Measurements from ENCODE around the gene KPNA4. TPM values are rescaled to one million over a fixed set of nuclear protein-coding genes. Genes with fewer than 3 reads are reported as not detected.

KPNA4 gene
- total RNA-seq, 4 donors from 2014 or later: 13.8 to 29.7 (median 22.7) TPM

- no peak for DNase-seq
- H3K36me3 ChIP-seq: no peaks in the 10 kb centered on the region
- intact Hi-C loops (cut with DNase I; ENCODE audit: low total_unique reads): loop anchor here (10.0 kb wide), 1 partner anchor 1900 kb away; the partner anchor contains the start of gene GFM1
- in situ Hi-C loops (cut with MboI; ENCODE audit: low pct_ligation_motif_present in 1 of 4, low pct_unique_long_range_greater_than_20kb in 1 of 4, low sequenced_read_pairs in 3 of 4): loop anchor here in 1 of 4 donors (25.0 kb wide), 1 partner anchor 692 kb away; no protein-coding TSS in a partner anchor
- WGBS, 2 donors (ENCODE audit: low coverage in 1 of 2): 71 to 85% methylated on average over 2 of the region's 2 CpGs
- H3K27me3 ChIP-seq: no peaks in the 10 kb centered on the region
- TF ChIP-seq POLR2A (IDR thresholded peaks at IDR 0.05) (no peak), POLR2AphosphoS5 (IDR thresholded peaks at IDR 0.05) (no peak), CTCF (IDR thresholded peaks at IDR 0.05) (no peak), EP300 (IDR thresholded peaks at IDR 0.05; ENCODE audit: low read depth) (no peak)
- H3K4me1 ChIP-seq: peaks cover 0 to 18% (median 2%) of the 10 kb centered on the region in 4 donors
- H3K4me3 ChIP-seq: no peak overlapping the region
- H3K9me3 ChIP-seq: no peaks in the 10 kb centered on the region
- no peak overlapping the region for H3K27ac ChIP-seq
These were observed 20.4 kb downstream of the KPNA4 start for GRCh38 chr3:160544844-160545503.

DNA sequence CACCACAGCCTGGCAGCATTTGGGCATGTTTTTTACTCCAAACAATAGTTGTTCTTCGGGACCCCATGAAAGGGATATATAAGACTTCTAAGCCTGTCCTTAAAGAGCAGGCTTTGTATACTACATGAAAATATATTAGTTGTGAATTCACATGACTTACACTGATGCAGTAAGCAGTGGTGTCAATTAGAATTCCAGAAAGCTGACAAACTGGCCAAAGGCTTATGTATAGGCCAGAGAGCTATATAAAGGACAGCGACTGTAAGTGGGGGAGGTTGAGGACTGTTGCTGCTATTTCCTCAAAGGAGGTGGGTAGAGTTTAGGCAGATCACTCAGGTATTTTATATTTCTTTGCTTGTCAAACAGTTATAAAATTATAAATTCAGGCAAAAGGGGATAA, 24.8 kb downstream of the KPNA4 start:
- Histone ChIP-seq H3K27ac (no peak overlapping the region), H3K27me3 (no peaks in the 10 kb centered on the region), H3K9me3 (no peaks in the 10 kb centered on the region), H3K4me1 (peaks cover 0 to 14% (median 2%) of the 10 kb centered on the region in 4 donors), H3K36me3 (no peaks in the 10 kb centered on the region), H3K4me3 (no peak overlapping the region)
- intact Hi-C loops (cut with DNase I; ENCODE audit: low total_unique reads): loop anchor here (10.0 kb wide), 1 partner anchor 1896 kb away; the partner anchor contains the start of gene GFM1
- no peak for TF ChIP-seq POLR2A (IDR thresholded peaks at IDR 0.05)
- no peak for TF ChIP-seq EP300 (IDR thresholded peaks at IDR 0.05; ENCODE audit: low read depth)
- 100% methylated on average over 1 to 2 of the region's 2 CpGs for WGBS, 2 donors (ENCODE audit: low coverage in 1 of 2)
- no peak for DNase-seq
- in situ Hi-C loops (cut with MboI; ENCODE audit: low pct_ligation_motif_present in 1 of 4, low pct_unique_long_range_greater_than_20kb in 1 of 4, low sequenced_read_pairs in 3 of 4): loop anchor here in 1 of 4 donors (25.0 kb wide), 1 partner anchor 697 kb away; no protein-coding TSS in a partner anchor

- TF ChIP-seq POLR2A (IDR thresholded peaks at IDR 0.05) (no peak), POLR2AphosphoS5 (IDR thresholded peaks at IDR 0.05) (no peak), CTCF (IDR thresholded peaks at IDR 0.05) (no peak), EP300 (IDR thresholded peaks at IDR 0.05; ENCODE audit: low read depth) (no peak)
- Histone ChIP-seq H3K36me3 (peaks cover 0 to 10% (median 3%) of the 10 kb centered on the region in 4 donors), H3K9me3 (no peaks in the 10 kb centered on the region), H3K27ac (no peak overlapping the region), H3K4me1 (peaks cover 0 to 8% (median 2%) of the 10 kb centered on the region in 4 donors), H3K4me3 (no peak overlapping the region), H3K27me3 (no peaks in the 10 kb centered on the region)
- intact Hi-C loops (cut with DNase I; ENCODE audit: low total_unique reads) (no loop called here), in situ Hi-C loops (cut with MboI; ENCODE audit: low pct_ligation_motif_present in 1 of 4, low pct_unique_long_range_greater_than_20kb in 1 of 4, low sequenced_read_pairs in 3 of 4) (loop anchor here in 1 of 4 donors (25.0 kb wide), 1 partner anchor 698 kb away; no protein-coding TSS in a partner anchor)
- no peak for DNase-seq
These were observed 26.5 kb downstream of the KPNA4 start for GRCh38 chr3:160538895-160539294.

DNA sequence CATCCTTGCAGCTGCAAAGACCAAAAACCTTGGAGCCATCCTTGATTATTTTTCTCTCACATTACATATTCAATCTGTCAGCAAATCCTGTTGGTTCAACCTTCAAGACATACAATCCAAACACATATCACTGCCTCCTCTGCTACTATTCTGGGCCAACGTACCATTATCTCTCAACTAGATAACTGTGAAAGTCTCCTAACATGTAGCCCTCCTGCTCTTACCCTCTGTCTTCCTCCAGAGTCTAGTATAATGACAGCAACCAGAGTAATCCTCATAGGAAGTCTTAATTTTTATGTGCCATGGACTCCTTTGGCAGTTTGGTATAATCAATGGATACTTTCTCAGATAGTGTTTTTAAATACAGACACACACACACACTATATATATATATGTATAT, 27.6 kb downstream of the KPNA4 start:
- Histone ChIP-seq H3K27me3 (no peaks in the 10 kb centered on the region), H3K4me1 (peaks cover 0 to 8% (median 2%) of the 10 kb centered on the region in 4 donors), H3K9me3 (no peaks in the 10 kb centered on the region), H3K36me3 (peaks cover 0 to 14% (median 3%) of the 10 kb centered on the region in 4 donors), H3K4me3 (no peak overlapping the region), H3K27ac (no peak overlapping the region)
- in situ Hi-C loops (cut with MboI; ENCODE audit: low pct_ligation_motif_present in 1 of 4, low pct_unique_long_range_greater_than_20kb in 1 of 4, low sequenced_read_pairs in 3 of 4): loop anchor here in 1 of 4 donors (25.0 kb wide), 1 partner anchor 700 kb away; no protein-coding TSS in a partner anchor
- DNase-seq: no peak
- TF ChIP-seq POLR2A (IDR thresholded peaks at IDR 0.05) (no peak), EP300 (IDR thresholded peaks at IDR 0.05; ENCODE audit: low read depth) (no peak), CTCF (IDR thresholded peaks at IDR 0.05) (no peak), POLR2AphosphoS5 (IDR thresholded peaks at IDR 0.05) (no peak)
- WGBS, 2 donors (ENCODE audit: low coverage in 1 of 2): 93 to 100% methylated on average over 1 of the region's 1 CpG
- intact Hi-C loops (cut with DNase I; ENCODE audit: low total_unique reads): no loop called here
